G401.6 (cell line): ENCODE data around the gene FMN1.
"Not testable (repeated sequence)": the region's sequence is repeated elsewhere in the genome, so short reads cannot be mapped to it uniquely, and the experiment has no call there.

Source experiments
- FAIRE-seq: peaks from 2 replicates; lab custom pipeline; 2012; peaks lifted over from hg19 to GRCh38; lab: Jason Lieb, UNC

Gene FMN1

GRCh38 chr15:33089878-33090757, 104.4 kb downstream of the FMN1 start:
- no peak for FAIRE-seq

- no peak for FAIRE-seq
These were observed 105.2 kb downstream of the FMN1 start for GRCh38 chr15:33089165-33089877.

GRCh38 chr15:33086500-33087121, 107.9 kb downstream of the FMN1 start:
- FAIRE-seq = peak; percentile 91

GRCh38 chr15:33084661-33085060, 109.9 kb downstream of the FMN1 start:
- FAIRE-seq = no peak

GRCh38 chr15:33083232-33084081, 111.1 kb downstream of the FMN1 start:
- no peak for FAIRE-seq

- FAIRE-seq = no peak
These were observed 114.5 kb downstream of the FMN1 start for GRCh38 chr15:33080006-33080405.

- no peak for FAIRE-seq
These were observed 115.9 kb downstream of the FMN1 start for GRCh38 chr15:33078607-33079006.

- no peak for FAIRE-seq
These were observed 117.6 kb downstream of the FMN1 start for GRCh38 chr15:33076937-33077336.

- no peak for FAIRE-seq
These were observed 119.6 kb downstream of the FMN1 start for GRCh38 chr15:33074942-33075341.

GRCh38 chr15:33074212-33074611, 120.3 kb downstream of the FMN1 start:
- FAIRE-seq = no peak

GRCh38 chr15:33071451-33071850, 123.1 kb downstream of the FMN1 start:
- FAIRE-seq = no peak

- FAIRE-seq = not testable (repeated sequence)
These were observed 124.6 kb downstream of the FMN1 start for GRCh38 chr15:33069903-33070302.

- FAIRE-seq = no peak
These were observed 125.4 kb downstream of the FMN1 start for GRCh38 chr15:33069161-33069560.

GRCh38 chr15:33068511-33068990, 126.0 kb downstream of the FMN1 start:
- no peak for FAIRE-seq

GRCh38 chr15:33068007-33068481, 126.5 kb downstream of the FMN1 start:
- FAIRE-seq = no peak

- FAIRE-seq = no peak
These were observed 127.1 kb downstream of the FMN1 start for GRCh38 chr15:33067456-33067855.

- FAIRE-seq = no peak
These were observed 127.9 kb downstream of the FMN1 start for GRCh38 chr15:33066584-33066983.

- no peak for FAIRE-seq
These were observed 129.6 kb downstream of the FMN1 start for GRCh38 chr15:33064878-33065277.

GRCh38 chr15:33059184-33059583, 135.3 kb downstream of the FMN1 start:
- FAIRE-seq = no peak

GRCh38 chr15:33057845-33058244, 136.7 kb downstream of the FMN1 start:
- no peak for FAIRE-seq

GRCh38 chr15:33055962-33056361, 138.6 kb downstream of the FMN1 start:
- no peak for FAIRE-seq

GRCh38 chr15:33051528-33051927, 143.0 kb downstream of the FMN1 start:
- FAIRE-seq = no peak
